Measurements from ENCODE around the gene SLITRK4. TPM values are rescaled to one million over a fixed set of nuclear protein-coding genes. Genes with fewer than 3 reads are reported as not detected.

Gene SLITRK4
- total and polyA plus RNA-seq, 10 donors: 0.07 to 1.5 (median 0.34) TPM; not detected in 1

GRCh38 chrX:143648705-143649104 lies 12.8 kb upstream of the SLITRK4 start:
- WGBS, 5 donors: 37 to 41% (median 39%) methylated on average over 2 of the region's 2 CpGs
- TF ChIP-seq POLR2AphosphoS5 (IDR thresholded peaks at IDR 0.05): no peak
- TF ChIP-seq CTCF (IDR thresholded peaks at IDR 0.05 in 8 of 11, conservative IDR thresholded peaks at IDR 0.05 in 3 of 11): peak in 1 of 11 experiments; percentile 16
- intact Hi-C loops (cut with DNase I; ENCODE audit: low total_unique reads): no loop called here
- H3K27ac ChIP-seq: no peak overlapping the region
- no peaks in the 10 kb centered on the region for H3K4me1 ChIP-seq
- no peak for DNase-seq
- H3K27me3 ChIP-seq (replicated peaks in 1 of 7): no peaks in the 10 kb centered on the region
- H3K9me3 ChIP-seq: no peaks in the 10 kb centered on the region
- no peaks in the 10 kb centered on the region for H3K36me3 ChIP-seq
- H3K4me3 ChIP-seq: no peak overlapping the region

GRCh38 chrX:143642426-143642825 lies 6.5 kb upstream of the SLITRK4 start:
- DNase-seq: no peak
- Histone ChIP-seq H3K36me3 (no peaks in the 10 kb centered on the region), H3K27ac (no peak overlapping the region), H3K9me3 (no peaks in the 10 kb centered on the region), H3K27me3 (replicated peaks in 1 of 7) (no peaks in the 10 kb centered on the region), H3K4me1 (no peaks in the 10 kb centered on the region), H3K4me3 (no peak overlapping the region)
- TF ChIP-seq POLR2A (IDR thresholded peaks at IDR 0.05): no peak
- TF ChIP-seq CTCF (IDR thresholded peaks at IDR 0.05 in 8 of 11, conservative IDR thresholded peaks at IDR 0.05 in 3 of 11): no peak
- TF ChIP-seq POLR2AphosphoS5 (IDR thresholded peaks at IDR 0.05): no peak
- whole genome bisulfite sequencing, 5 donors: 67 to 84% (median 74%) methylated on average over 3 of the region's 3 CpGs
- intact Hi-C loops (cut with DNase I; ENCODE audit: low total_unique reads): no loop called here

GRCh38 chrX:143636831-143637230 lies 930 bp upstream of the SLITRK4 start:
- Histone ChIP-seq H3K4me1 (peaks cover 0 to 13% (median 3%) of the 10 kb centered on the region in 6 donors), H3K27ac (no peak overlapping the region), H3K36me3 (no peaks in the 10 kb centered on the region), H3K4me3 (no peak overlapping the region), H3K9me3 (no peaks in the 10 kb centered on the region), H3K27me3 (replicated peaks in 1 of 7) (peaks cover 0 to 39% (median 11%) of the 10 kb centered on the region in 7 donors)
- WGBS, 5 donors: 49 to 77% (median 68%) methylated on average over 2 of the region's 2 CpGs
- intact Hi-C loops (cut with DNase I; ENCODE audit: low total_unique reads): no loop called here
- TF ChIP-seq POLR2AphosphoS5 (IDR thresholded peaks at IDR 0.05) (no peak), POLR2A (IDR thresholded peaks at IDR 0.05) (no peak), CTCF (IDR thresholded peaks at IDR 0.05 in 8 of 11, conservative IDR thresholded peaks at IDR 0.05 in 3 of 11) (no peak)
- DNase-seq: no peak

GRCh38 chrX:143634663-143635455 lies 1.0 kb downstream of the SLITRK4 start:
- H3K9me3 ChIP-seq: no peaks in the 10 kb centered on the region
- 2 to 51% (median 6%) methylated on average over 11 to 66 of the region's 67 CpGs for WGBS, 5 donors
- H3K36me3 ChIP-seq: no peaks in the 10 kb centered on the region
- H3K4me1 ChIP-seq: peaks cover 0 to 13% (median 3%) of the 10 kb centered on the region in 6 donors
- peaks cover 0 to 44% (median 18%) of the 10 kb centered on the region in 7 donors for H3K27me3 ChIP-seq (replicated peaks in 1 of 7)
- H3K4me3 ChIP-seq: peak overlapping the region in 5 of 8 donors; percentile 14 to 61 (median 30)
- intact Hi-C loops (cut with DNase I; ENCODE audit: low total_unique reads): no loop called here
- DNase-seq: no peak
- TF ChIP-seq CTCF (IDR thresholded peaks at IDR 0.05 in 8 of 11, conservative IDR thresholded peaks at IDR 0.05 in 3 of 11): no peak
- no peak for TF ChIP-seq POLR2AphosphoS5 (IDR thresholded peaks at IDR 0.05)
- no peak for TF ChIP-seq POLR2A (IDR thresholded peaks at IDR 0.05)
- H3K27ac ChIP-seq: no peak overlapping the region
